ENCODE measurements around the gene PPM1H.
"Not testable (repeated sequence)": the region's sequence is repeated elsewhere in the genome, so short reads cannot be mapped to it uniquely, and the experiment has no call there.

PPM1H gene

DNA sequence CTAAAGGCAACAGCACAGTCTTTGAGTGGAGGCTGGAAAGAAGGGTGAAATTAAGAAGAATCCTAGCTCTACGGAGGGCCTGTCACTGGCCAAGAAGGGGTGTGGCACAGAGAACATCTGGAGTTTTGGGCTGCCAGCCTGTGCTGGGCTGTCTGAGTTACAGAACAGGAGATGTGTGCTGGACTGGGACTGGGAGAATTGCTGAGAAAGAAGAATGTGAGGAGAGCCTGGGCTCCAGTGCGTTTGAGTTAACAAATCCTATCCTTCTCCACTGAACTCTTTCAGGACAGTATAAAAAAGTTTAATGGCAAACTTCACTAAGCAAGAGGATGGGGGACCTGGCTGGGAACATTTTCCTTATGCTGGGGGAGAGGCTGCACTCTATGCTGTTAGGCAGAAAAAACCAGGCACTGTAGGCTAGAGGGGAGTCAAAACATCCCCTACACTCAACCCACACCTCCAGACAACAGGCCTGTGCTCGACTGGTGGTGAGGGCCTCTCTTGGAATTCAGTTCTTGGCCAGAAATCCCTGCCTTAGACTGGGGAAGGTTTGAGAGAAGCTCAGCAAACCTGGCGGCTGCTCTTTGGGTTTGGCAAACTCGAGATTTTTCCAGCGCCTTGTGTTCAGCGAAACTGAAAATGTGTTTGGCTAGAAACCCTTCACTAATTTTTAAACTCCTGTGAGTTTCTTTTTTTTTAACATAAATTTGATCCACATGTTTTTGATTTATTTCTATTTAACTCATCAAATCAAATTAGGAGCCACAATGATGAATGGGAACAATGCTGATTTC is 251.0 kb downstream of the PPM1H start:
- DNase-seq (ENCODE audit: low spot score) = no peak

DNA sequence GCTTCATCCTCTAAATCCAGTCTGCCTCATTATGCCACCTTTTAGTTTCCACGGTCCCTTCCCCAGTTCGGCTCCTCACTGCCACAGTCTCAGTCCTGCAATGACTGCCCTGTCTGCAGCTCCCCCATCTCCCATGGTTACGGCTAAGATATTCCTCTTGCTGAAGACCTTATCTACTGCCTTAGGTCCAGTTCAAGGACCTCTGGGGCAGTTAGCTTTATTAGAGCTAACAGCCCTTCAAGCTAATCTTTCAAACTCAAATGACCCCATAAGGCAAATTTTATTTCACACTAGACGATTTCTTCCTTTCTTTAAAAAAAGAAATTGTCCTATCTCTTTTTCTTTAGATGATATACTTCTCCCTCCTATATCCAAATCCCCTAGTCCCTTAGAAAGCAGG is 253.6 kb downstream of the PPM1H start:
- no peak for DNase-seq (ENCODE audit: low spot score)

DNA sequence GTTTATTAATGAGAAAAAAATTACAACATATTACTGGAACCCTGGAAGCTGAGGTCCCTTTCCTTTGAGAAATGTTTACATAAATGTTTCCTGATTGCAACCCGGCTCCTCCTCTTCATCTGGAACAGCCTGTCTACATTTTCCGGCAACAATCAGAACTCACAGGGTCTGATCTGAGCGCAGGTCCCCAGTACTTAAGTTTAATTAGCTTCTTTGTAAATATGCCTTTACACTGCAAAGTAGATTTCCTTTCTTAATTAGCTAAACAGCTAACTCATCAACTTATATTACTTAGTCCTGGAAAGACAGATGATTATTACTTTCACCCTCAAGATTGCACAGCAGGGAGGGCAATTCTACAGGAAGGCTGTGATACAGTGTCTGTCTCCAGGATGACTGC is 255.3 kb downstream of the PPM1H start:
- no peak for DNase-seq (ENCODE audit: low spot score)

DNA sequence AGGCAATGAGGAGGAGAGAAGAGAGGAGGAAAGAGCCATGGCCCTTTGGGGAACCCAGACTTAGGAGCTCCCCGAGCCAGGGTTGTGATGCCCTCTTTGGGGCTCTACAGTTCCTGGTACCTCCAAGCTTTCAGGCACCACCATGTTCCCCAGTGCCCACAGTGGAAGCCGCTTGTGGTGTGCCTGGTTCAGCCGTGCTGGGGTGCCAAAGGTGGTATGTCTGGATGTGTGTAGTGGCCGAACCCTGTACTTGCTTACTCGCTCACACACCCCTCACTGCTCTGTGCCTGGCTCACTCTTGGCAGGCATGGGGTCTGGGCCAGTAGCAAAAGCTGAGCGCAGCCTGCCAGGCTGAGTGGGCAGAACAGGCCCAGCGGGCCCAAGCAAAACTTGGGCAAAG is 257.6 kb downstream of the PPM1H start:
- no peak for DNase-seq (ENCODE audit: low spot score)

DNA sequence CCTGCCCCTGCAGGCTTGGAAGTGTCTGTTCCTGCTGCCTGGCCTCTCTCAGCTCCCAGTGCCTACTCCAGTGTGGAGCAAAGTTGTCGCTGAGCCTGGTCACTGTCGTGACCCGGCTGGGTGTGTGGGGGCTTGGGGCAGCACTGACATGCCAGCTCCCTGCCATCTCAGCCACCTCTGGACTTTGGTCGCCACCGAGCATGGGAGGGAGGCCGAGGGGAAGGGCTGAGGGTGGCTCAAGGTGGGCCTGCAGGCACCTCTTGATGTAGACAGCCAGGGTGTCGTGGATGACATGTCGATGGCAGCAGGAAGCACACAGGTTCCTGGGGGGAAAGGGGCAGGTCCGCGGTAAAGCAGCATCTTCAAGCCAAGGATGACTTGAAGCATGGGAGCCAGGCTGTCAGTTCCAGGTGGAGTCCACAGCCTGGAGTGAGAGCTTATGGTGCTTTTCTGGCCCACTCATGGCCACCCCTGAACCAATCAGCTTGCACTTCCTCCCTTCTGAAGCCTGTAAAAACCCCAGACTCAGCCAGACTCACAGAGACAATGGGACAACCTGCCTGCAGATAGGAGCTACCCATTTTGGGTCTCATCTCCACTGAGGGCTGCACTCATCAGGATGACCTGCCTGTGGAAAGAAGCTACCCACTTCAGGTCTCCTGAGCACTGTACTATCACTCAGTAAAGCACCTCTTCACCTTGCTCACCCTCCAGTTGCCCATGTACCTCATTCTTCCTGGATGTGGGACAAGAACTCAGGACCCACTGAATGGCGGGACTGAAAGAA is 258.2 kb downstream of the PPM1H start:
- DNase-seq (ENCODE audit: low spot score) = no peak

DNA sequence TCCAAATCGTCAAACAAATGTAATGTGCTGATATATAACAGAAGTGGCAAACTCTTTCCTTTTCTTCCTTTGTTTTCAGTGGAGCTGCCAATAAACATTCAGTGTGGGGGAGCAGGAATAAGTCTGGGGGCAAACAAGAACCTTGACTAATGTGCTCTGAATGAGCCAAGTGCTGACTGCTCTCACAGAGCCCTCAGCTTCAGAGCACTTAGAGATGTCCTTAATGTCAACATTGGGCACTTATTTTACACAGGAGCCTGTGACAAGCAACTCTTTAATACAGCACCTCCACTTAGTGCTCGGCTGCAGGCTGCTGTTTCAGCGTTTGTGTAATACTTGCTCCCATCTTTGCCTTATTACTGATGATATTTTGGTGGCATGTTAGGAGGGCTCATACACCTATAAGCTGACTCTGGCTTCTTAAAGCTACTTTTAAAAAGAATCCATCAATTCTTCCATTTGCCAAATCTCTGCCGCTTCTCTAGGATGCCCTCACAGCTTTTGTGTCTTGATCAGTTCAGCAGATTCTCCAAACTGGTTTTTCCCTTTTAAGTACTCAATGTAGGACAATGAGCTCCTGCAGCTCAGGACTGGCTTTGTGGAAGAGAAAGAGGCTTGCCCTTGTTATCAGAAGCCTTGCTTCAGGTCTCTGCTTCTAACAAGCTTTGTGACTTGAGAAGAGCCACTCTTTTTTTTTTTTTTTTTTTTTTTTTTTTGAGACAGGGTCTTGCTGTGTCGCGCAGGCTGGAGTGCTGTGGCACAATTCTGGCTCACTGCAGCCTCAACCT is 261.7 kb downstream of the PPM1H start:
- DNase-seq (ENCODE audit: low spot score) = no peak

DNA sequence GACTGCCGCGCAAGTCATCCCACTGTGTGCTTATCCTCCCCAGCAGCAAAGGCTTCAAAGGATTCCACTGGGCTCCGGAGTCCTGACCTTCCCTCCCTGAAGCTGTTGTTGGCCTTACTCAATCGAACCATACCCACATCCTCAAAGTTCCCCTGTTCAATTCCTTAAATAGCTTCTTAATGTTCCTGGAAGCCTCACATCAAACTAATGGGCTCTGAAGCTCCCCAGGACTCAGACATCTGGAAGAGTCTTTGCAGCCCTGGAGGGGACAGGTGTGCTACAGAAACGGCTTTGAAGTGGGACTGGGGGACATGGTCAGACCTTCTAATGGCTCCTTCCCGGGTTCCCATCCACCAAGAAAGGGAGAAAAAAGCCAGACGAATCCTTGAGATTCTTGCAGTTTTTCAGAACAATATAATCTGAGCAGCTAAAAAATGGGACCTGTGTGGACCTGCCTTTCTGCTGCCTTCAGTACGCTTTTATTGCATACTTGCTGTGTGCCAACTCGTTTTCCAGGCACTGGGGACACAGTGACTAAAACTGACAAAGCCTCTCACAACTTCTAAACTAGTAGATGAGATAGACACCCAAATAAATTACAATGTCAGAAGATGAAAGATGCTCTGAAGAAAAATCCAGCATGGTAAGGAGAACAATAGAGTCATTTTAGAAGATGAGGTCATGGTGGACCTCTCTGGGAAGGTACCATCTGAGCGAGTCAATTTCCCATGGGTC is 263.8 kb downstream of the PPM1H start:
- no peak for DNase-seq (ENCODE audit: low spot score)

DNA sequence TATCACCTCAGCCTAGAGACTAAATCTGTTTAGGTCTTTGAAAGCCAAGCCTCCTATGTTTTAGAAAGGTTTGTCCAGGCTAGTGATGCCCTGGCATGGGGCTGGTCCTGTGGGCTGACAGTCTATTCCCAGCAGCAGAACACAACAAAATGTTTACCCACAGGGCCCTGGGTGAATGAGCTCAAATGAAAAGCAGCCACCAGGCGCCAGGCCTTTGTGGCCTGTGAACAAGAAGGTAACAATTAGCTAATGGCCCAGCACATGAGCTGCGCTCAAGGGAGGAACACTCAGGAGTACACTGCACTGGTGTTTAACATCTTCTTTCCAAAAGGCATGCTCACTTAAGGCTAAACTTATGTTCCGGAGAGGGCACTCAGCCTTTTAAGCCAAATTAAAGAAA is 266.2 kb downstream of the PPM1H start:
- no peak for DNase-seq (ENCODE audit: low spot score)

DNA sequence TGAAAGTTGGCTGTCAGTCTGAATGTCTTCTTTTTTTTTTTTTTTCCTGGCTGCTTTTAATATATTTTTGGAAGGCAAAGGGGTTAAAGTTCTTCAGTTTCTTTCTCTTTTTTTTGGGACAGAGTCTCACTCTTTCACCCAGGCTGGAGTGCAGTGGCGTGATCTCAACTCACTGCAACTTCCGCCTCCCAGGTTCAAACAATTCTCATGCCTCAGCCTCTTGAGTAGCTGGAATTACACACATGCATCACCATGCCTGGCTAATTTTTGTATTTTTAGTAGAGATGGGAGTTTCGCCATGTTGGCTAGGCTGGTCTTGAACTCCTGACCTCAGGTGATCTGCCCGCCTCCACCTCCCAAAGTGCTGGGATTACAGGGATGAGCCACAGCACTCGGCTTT is 270.0 kb downstream of the PPM1H start:
- DNase-seq (ENCODE audit: low spot score) = not testable (repeated sequence)

DNA sequence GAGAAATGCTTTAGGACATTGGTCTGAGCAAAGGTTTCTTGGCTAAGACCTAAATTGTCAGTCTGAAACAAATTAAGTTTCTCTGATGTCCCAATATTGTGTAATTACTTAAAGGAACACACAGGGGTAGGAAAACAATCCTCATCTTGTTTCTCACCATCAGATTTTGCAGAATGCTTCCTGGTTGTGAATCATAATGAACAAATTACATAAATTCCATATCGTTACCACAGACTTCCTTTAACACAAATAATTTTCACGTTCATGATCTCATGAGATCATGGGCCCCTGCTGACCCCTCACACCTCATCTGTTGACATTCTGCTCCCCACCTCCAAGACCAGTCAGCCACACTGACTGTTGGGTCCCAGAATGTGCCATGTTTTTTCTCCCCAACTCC is 274.2 kb downstream of the PPM1H start:
- no peak for DNase-seq (ENCODE audit: low spot score)

DNA sequence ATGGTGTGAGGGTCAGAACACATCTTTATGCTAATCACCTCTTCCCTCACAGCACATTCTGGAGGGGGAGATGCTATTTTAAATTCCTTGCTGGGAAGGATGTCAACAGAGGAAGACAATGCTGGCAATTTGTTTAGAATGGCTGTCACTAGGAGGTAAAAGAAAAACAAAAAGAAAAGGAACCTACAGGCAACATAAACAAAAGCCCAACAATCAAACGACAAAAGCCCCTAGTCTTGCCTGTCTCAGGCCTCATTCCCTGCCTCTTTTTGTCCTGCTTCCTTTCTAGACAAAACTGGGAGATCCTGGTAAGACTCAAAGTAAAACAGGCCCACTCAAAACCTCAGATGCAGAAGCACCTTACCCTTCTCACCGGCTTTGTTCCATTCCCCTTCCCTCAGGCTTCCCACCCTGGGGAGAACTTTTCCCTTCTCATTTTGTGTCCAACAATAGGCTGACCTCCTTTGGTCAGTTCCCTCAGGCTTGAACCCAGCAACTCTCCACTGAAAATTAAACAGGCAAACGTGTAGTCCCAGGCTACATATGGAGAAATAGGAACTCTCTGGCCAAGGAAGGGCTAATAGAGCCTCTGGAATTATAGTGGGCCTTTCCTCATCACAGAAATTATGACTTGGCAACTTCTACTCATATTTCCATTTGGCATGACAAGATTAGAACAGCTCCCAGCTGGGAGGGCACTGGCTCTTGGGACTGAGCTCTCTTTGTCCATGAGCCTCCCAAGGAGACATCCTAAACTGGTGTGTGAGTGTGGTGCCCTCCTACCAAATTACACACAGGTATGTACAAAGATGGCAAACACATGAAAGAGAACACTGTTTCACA is 275.3 kb downstream of the PPM1H start:
- no peak for DNase-seq (ENCODE audit: low spot score)

DNA sequence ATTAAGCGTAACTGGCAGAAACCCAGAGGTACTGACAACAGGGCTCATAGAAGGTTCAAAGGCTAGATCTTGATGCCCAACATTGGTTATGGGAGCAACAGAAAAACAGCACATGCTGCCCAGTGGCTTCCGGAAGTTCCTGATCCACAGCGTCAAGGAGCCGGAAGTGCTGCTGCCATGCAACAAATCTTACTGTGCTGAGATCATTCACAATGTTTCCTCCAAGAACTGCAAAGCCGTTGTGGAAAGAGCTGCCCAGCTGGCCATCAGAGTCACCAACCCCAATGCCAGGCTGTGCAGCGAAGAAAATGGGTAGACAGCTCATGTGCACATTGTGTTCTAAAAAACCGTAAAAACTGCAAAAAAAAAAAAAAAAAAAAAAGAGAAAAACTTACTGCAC is 276.0 kb downstream of the PPM1H start:
- DNase-seq (ENCODE audit: low spot score) = no peak

DNA sequence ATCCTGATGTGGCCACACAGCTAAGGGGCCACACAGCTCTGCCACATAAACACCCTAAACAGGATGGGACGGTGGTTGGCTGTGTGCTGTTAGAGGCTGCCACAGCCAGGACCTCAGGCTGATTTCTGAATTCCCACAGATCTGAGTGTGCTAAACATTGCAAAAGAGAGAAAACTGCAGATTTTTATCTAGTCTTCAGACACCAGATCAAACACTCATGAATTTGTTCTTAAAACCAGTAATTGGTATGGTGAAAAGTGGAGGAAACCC is 277.7 kb downstream of the PPM1H start:
- DNase-seq (ENCODE audit: low spot score) = no peak

DNA sequence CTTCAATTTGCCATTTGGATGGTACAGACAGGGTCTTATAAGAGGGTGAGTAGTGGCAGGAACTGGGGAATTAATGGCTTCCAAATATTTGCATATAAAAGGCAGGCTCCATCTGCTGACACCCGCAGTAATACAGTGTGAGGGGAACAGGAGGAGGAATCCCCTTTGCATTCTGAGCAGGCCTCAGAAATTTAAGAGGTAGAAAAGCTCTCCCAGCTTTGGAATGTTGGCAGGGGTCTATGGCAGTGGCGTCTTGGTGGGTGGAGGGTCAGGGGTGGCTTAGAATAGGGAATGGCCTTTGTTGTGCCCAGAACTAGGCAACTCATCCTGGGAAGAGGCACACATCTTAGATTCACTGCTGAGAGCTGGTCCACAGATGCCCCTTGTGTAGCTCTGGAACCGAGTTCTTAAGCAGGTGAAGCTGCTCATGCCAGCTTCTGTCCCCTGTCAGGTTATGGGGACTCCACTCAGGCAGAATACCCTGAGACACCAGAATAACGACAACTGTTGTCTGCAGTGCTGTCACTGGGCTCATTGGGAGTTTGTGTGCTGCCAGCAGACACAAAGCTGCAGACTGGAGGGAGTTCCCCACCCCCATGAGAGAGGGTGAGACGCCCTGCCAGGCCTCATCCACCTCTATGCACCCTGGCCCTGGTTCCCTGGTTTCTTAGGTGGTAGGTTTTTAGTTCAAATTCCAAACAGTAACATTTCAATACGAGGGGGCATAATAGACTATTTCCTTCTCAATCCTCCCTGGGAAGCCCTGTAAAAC is 278.2 kb downstream of the PPM1H start:
- no peak for DNase-seq (ENCODE audit: low spot score)

DNA sequence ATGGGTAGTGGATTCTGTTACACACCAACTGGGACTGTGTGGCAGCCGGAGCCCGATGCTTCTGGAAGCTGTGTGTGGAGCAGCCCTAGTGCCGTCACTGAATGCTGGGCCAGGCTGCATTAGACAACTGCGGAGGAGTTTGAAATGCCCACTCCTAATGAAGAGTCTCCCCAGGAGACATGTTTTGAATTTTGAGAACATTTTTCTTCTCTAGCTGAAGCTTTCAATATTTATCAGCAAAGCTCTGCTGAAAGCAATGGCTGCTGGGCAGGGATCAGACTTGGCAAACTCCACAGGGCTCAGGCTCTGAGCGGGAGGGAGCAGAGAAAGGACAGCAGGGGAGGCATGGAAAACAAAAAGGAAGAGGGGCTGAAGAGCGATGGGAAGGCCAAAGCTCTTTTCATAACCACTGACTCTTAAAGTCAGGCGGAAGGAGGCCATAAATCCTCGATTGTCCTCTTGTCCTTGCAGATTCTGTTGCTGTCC is 279.2 kb downstream of the PPM1H start:
- no peak for DNase-seq (ENCODE audit: low spot score)

DNA sequence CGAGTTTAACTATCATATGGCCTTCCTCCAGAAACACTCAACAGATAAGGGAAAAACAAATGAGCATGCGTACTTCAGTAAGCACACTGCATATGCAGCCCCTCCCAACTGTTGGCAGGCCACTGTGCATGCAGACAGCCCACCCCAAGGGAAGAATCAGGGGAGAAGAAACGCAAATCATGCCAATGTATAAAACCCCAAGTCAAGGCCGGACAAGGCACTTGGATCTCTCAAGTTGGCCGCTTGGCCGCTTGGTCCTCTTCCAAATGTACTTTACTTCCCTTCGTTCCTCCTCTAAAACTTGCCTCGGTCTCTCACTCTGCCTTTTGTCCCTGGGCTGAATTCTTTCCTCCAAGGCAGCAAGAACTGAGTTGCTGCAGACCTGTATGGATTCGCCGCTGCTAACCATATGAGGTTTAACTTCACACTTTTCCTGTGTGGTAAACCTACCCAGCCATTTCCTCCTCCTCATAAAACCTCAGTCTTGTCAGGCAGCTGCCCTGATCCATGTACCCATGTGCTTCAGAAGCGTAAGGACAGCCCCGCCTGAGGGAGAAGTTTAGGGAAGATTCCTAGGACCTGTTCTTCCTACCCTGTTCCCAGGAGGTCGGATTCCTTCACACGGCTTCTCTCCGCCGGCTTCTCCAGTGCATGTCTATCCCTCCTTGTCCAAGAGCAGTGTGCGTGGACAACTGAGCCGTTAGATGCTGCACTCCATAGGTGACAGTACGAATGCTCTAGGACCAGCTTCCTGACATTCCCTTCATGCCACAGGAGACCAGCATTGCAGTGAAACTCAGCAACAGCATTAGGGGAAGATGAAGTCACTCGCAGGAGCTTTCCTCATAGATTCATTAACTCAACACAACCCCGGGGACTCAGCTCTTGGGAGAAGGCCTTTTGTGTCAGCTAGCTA is 280.4 kb downstream of the PPM1H start:
- DNase-seq (ENCODE audit: low spot score) = no peak

DNA sequence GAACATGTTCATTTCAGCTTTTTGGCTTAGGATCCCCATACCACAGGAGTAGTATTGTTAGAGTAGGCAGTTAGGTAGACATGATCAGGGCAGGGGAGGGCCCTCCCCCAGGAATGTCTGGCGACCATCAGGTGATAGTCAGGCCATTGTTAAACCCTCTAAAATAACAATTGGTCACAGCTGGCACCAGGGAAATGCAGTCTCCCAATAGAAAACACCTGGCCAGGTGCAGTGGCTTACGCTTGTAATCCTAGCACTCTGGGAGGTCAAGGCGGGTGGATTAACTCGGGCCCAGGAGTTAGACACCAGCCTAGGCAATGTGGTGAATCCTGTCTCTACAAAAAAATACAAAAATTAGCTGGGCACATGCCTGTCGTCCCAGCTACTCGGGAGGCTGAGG is 281.2 kb downstream of the PPM1H start:
- no peak for DNase-seq (ENCODE audit: low spot score)

DNA sequence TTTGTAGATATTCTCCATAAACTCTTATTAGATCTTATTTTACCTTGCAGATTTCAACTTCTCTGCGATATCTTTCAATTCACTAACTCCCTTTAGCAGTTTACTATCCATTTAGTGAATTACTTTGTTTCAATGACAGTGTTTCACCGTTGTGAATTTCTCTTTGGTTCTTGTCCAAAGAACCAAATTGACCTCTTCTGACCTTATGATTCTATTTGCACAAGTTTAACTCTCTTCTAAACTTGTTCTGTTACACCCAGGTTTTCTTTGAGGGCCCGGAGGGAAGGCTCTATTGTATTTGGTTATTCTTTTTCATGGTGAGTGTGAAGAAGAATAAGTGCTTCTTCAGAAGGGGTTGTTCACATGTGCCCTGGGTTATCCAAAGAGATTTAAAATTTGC is 281.6 kb downstream of the PPM1H start:
- DNase-seq (ENCODE audit: low spot score) = no peak

DNA sequence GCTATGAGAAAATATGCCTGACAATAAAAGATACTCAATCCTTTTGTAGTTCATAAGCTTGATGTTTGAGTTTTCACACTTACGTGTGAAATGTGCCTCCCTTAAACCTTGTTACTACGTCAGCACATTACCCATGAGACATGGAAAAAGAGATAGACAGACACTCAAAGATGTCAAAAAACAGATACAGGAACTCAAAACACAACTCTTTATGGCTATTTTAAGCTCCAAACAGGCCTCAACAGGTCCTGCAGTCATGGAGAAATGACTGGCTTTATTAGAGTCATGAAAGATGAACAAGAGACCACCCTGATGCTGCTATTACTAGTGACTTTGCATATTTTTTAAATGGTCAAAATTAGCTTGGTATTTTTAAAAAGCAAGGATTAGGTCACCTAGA is 283.8 kb downstream of the PPM1H start:
- DNase-seq (ENCODE audit: low spot score) = no peak
